Peyer's patch (tissue), 4 donors: Measurements from ENCODE around the gene SRRM1. TPM values are rescaled to one million over a fixed set of nuclear protein-coding genes. Genes with fewer than 3 reads are reported as not detected.

Source experiments
- DNase-seq, 3 donors: peaks; one replicate each; pipeline ENCODE4 v3.0.0-alpha.2; 2017 to 2019
- H3K27ac ChIP-seq, 4 donors: fragments of 200-600 bp; sonication (generic); one replicate each; pipeline ENCODE4 v1.5.1; 2016 to 2019
- H3K27me3 ChIP-seq, 2 donors: fragments of 200-600 bp; sonication (generic); one replicate each; pipeline ENCODE4 v1.5.1; 2019
- H3K36me3 ChIP-seq, 3 donors: fragments of 200-600 bp; sonication (generic); one replicate each; pipeline ENCODE4 v1.5.1; 2016 to 2019
- H3K4me1 ChIP-seq, 4 donors: fragments of 200-600 bp; sonication (generic); one replicate each; pipeline ENCODE4 v1.5.1; 2016 to 2019
- H3K4me3 ChIP-seq, 4 donors: fragments of 200-600 bp; sonication (generic); 1 replicate in 3 of 4; 2 replicates in 1 of 4; pipeline ENCODE4 v1.5.1; 2016 to 2019; ENCODE audit warnings: mild to moderate bottlenecking in 1 of 4
- H3K9me3 ChIP-seq, 4 donors: fragments of 200-600 bp; sonication (generic); one replicate each; pipeline ENCODE4 v1.5.1; 2016 to 2019; ENCODE audit warnings: mild to moderate bottlenecking in 1 of 4
- CTCF ChIP-seq, 6 experiments: fragments of 450-650 bp in 4 of 6; fragments of 200-600 bp in 2 of 6; sonication (generic) in 1 of 6; IDR thresholded peaks; one replicate each; pipeline ENCODE4 v1.5.1; 2017 to 2019; ENCODE audit warnings: antibody characterized with exemption in 6 of 6, mild to moderate bottlenecking in 3 of 6, moderate library complexity in 1 of 6
- POLR2A ChIP-seq, 2 donors: fragments of 450-650 bp; IDR thresholded peaks; one replicate each; pipeline ENCODE4 v1.5.1; 2017; ENCODE audit warnings: antibody characterized with exemption in 2 of 2, mild to moderate bottlenecking in 2 of 2, moderate library complexity in 2 of 2
- total RNA-seq, 4 donors: library from RNA; depleted of rRNA; stranded (reverse); fragments of >200 nt; gene quantifications; one replicate each; pipeline ENCODE4 v1.1.0, GENCODE V29; 2016

SRRM1 gene
- total RNA-seq, 4 donors from 2014 or later, result 103 to 404 (median 157) TPM

- TF ChIP-seq CTCF (IDR thresholded peaks at IDR 0.05) (no peak), POLR2A (IDR thresholded peaks at IDR 0.05) (no peak)
- Histone ChIP-seq H3K27me3 (no peaks in the 10 kb centered on the region), H3K9me3 (no peaks in the 10 kb centered on the region), H3K4me1 (peaks cover 0 to 4% (median 0%) of the 10 kb centered on the region in 4 donors), H3K4me3 (no peak overlapping the region), H3K27ac (no peak overlapping the region), H3K36me3 (no peaks in the 10 kb centered on the region)
- DNase-seq, result no peak
Observed at GRCh38 chr1:24605534-24606295, 37.4 kb upstream of the SRRM1 start.

DNA sequence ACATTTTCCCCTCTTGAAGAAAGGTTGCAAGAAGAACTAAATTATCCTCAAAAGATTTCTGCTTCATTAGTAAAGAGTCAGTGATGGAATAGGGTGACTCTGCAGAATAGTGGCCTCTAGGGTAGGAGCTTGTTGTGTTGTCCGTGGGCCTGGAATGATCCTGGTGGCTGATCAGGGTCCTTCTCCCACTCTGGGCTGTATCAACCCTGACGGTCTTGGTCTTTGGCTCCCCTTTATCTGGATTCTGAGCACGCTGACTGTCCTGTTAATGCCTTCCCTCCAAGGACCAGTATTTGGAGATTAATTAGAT is 36.9 kb upstream of the SRRM1 start:
- DNase-seq, result no peak
- TF ChIP-seq CTCF (IDR thresholded peaks at IDR 0.05), result no peak
- TF ChIP-seq POLR2A (IDR thresholded peaks at IDR 0.05), result no peak
- Histone ChIP-seq H3K4me3 (no peak overlapping the region), H3K4me1 (peaks cover 0 to 4% (median 0%) of the 10 kb centered on the region in 4 donors), H3K36me3 (no peaks in the 10 kb centered on the region), H3K9me3 (no peaks in the 10 kb centered on the region), H3K27ac (no peak overlapping the region), H3K27me3 (no peaks in the 10 kb centered on the region)

DNA sequence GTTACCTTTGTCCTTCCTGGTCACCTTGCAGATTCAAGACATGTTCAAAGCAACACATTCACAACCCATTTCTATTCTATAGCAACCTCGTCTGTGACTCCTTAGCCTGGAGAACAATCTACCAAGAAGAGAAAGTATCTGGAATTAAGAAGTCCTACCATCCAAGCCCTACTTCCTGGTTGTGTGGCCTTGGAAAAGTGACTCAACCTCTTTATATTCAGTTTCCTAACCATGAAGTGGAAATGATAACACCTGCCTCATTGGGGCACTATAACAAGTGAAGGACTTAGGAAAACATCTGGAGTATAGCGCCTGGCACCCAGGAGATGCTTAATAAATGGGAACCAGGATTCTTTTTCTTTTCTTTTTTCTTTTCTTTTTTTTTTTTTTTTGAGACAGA is 36.5 kb upstream of the SRRM1 start:
- no peak for DNase-seq
- H3K27ac ChIP-seq, result no peak overlapping the region
- no peaks in the 10 kb centered on the region for H3K36me3 ChIP-seq
- TF ChIP-seq CTCF (IDR thresholded peaks at IDR 0.05), result no peak
- no peak for TF ChIP-seq POLR2A (IDR thresholded peaks at IDR 0.05)
- H3K4me3 ChIP-seq, result no peak overlapping the region
- no peaks in the 10 kb centered on the region for H3K27me3 ChIP-seq
- H3K9me3 ChIP-seq, result no peaks in the 10 kb centered on the region
- H3K4me1 ChIP-seq, result peaks cover 0 to 4% (median 0%) of the 10 kb centered on the region in 4 donors

DNA sequence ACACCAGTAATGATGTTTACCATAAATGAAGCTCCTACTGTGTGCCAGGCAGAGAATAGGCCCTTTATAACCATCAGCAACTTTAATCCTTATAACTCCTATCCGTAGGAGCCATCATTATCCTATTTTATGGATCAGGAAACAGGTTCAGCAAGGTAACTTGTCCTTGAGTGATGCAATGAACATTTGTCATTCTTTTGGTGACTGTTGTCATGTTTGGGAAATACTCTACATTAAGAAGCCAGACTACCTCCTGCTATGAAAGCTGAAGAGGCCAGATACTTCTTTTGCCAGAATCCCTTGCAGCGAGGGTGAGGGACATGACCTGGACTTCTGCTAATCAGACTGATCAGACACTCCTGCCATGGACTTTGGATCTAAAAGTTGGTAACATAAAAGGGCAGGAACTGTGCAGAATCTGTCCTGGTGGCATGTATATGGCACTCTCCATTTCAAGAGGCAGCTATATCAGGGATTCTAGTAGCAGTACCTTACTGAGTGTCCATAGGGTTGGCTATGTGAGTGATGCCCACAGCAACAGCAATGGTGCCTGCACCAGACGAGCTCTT is 33.1 kb upstream of the SRRM1 start:
- TF ChIP-seq POLR2A (IDR thresholded peaks at IDR 0.05), result no peak
- peak in 3 of 6 experiments; percentile 2 to 12 (median 9) for TF ChIP-seq CTCF (IDR thresholded peaks at IDR 0.05)
- Histone ChIP-seq H3K4me1 (peaks cover 0 to 4% (median 0%) of the 10 kb centered on the region in 4 donors), H3K36me3 (no peaks in the 10 kb centered on the region), H3K27ac (no peak overlapping the region), H3K9me3 (no peaks in the 10 kb centered on the region), H3K4me3 (no peak overlapping the region), H3K27me3 (no peaks in the 10 kb centered on the region)
- DNase-seq, result no peak

DNA sequence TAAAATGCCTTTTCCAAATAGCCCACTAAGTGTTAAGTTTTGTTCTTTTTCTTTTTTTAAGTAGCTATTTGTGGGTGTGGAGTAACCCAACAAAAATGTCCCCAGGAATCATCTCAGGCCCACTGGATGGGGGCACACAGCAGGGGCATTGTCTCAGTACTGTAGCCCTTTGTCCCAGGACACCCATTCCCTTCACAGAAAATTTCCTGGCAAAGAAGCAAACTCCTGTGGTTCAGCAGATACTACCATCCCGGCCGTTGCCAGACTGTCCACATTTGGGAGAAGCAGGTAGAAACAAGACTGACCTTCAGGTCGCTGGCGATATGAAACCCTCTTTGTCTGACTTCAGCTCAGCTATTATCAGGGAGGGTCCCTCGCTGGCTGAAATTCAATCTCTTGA is 23.7 kb upstream of the SRRM1 start:
- no peaks in the 10 kb centered on the region for H3K36me3 ChIP-seq
- H3K4me3 ChIP-seq, result no peak overlapping the region
- H3K27ac ChIP-seq, result no peak overlapping the region
- TF ChIP-seq CTCF (IDR thresholded peaks at IDR 0.05) (no peak), POLR2A (IDR thresholded peaks at IDR 0.05) (no peak)
- no peaks in the 10 kb centered on the region for H3K4me1 ChIP-seq
- no peaks in the 10 kb centered on the region for H3K9me3 ChIP-seq
- no peaks in the 10 kb centered on the region for H3K27me3 ChIP-seq
- DNase-seq, result no peak
